ENCODE results near the gene KPNA6.

KPNA6 gene

DNA sequence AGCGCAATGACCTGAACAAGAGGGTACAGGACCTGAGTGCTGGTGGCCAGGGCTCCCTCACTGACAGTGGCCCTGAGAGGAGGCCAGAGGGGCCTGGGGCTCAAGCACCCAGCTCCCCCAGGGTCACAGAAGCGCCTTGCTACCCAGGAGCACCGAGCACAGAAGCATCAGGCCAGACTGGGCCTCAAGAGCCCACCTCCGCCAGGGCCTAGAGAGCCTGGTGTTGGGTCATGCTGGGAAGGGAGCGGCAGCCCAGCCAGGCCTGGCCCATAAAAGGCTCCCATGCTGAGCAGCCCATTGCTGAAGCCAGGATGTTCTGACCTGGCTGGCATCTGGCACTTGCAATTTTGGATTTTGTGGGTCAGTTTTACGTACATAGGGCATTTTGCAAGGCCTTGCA lies 87.1 kb downstream of the KPNA6 start:
- H3K4me3 ChIP-seq (ENCODE audit: low read depth, low read length) = no peak overlapping the region
- TF ChIP-seq, protein P1, sequence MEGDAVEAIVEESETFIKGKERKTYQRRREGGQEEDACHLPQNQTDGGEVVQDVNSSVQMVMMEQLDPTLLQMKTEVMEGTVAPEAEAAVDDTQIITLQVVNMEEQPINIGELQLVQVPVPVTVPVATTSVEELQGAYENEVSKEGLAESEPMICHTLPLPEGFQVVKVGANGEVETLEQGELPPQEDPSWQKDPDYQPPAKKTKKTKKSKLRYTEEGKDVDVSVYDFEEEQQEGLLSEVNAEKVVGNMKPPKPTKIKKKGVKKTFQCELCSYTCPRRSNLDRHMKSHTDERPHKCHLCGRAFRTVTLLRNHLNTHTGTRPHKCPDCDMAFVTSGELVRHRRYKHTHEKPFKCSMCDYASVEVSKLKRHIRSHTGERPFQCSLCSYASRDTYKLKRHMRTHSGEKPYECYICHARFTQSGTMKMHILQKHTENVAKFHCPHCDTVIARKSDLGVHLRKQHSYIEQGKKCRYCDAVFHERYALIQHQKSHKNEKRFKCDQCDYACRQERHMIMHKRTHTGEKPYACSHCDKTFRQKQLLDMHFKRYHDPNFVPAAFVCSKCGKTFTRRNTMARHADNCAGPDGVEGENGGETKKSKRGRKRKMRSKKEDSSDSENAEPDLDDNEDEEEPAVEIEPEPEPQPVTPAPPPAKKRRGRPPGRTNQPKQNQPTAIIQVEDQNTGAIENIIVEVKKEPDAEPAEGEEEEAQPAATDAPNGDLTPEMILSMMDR (IDR thresholded peaks at IDR 0.05; ENCODE audit: borderline replicate concordance, insufficient read depth, low read depth, low read length) = no peak

DNA sequence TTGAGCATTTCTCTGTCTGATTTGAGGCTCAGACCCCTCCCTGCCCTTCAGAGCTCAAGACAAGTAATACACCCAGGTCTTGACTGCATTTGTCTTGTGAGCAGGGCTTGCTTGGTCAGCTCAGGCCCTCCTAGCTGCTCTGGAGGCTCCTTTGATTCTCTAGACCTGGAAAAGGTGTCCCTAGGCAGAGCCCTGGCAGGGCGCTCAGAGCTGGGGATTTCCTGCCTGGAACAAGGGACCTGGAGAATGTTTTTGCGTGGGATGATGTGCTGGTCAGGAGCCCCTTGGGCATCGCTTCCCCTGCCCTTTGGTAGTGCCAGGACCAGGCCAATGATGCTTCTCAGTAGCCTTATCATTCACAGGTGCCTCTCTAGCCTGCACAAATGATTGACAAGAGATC lies 87.7 kb downstream of the KPNA6 start:
- TF ChIP-seq, protein P1 (IDR thresholded peaks at IDR 0.05; ENCODE audit: borderline replicate concordance, insufficient read depth, low read depth, low read length) = no peak

DNA sequence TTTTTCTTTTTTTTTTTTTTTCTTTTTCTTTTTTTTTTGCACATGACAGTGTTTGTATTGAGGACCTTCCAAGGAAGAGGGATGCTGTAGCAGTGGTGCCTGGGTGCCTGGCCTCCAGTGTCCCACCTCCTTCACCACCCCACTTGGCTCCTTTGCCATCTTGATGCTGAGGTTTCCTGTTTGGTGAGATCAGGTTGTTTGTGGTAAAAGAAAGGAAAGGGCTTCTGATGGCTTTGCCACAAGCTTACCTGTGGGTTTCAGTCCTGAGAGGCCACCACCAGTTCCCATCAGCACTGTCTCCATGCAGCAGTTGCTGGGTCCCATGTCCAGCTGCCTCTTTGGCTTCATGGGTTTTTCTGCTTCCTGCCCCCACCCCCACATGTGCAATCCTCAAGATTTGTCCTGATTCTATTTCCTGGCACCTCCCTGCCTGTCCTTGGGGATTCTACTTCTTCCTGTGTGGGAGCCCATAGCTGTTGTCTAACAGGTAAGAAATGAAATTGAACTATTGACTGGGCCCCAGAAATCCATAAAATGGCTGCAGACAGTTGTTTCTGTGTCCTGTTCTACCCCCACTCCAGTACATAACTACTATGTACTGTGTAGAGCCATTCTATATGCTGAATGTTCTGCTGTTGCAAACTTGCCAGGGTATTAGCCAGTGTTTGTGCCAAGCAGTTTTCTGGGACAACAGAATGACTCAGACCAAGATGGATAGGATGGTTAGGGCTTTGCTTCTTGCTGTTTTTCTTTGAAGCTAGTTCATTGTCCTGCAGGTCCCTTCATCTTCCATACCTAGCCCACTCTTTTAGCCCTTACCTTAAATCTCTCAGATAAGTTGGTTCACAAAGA lies 88.3 kb downstream of the KPNA6 start:
- TF ChIP-seq, protein P1 (IDR thresholded peaks at IDR 0.05; ENCODE audit: borderline replicate concordance, insufficient read depth, low read depth, low read length) = no peak
- no peak overlapping the region for H3K4me3 ChIP-seq (ENCODE audit: low read depth, low read length)

More for the DNA sequence above, 87.7 kb downstream of the KPNA6 start:
- no peak overlapping the region for H3K4me3 ChIP-seq (ENCODE audit: low read depth, low read length)

DNA sequence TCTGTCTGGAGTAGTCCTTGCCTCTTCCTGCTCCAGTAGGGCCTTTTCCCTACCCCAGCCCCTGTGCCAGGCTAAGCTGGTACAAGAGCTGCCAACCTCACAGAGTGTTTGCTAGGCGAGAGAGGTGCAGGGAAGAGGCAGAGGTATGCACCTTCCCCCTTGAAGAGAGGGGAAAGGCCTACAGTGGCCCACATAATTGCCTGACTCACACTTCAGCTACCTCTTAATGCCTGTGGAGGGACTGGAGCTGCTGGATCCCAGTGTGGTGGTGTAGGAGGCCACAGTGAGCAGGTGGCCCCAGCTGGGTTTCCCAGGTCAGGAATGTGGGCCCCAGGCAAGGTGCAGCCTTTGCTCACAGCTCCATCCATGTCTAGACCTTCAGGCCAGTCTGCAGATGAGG lies 89.2 kb downstream of the KPNA6 start:
- TF ChIP-seq, protein P1 (IDR thresholded peaks at IDR 0.05; ENCODE audit: borderline replicate concordance, insufficient read depth, low read depth, low read length) = no peak
- H3K4me3 ChIP-seq (ENCODE audit: low read depth, low read length) = no peak overlapping the region

DNA sequence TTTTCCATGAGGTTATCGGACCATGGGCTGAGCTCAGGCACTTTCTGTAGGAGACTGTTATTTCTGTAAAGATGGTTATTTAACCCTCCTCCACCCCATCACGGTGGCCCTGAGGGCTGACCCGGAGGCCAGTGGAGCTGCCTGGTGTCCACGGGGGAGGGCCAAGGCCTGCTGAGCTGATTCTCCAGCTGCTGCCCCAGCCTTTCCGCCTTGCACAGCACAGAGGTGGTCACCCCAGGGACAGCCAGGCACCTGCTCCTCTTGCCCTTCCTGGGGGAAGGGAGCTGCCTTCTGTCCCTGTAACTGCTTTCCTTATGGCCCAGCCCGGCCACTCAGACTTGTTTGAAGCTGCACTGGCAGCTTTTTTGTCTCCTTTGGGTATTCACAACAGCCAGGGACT lies 90.0 kb downstream of the KPNA6 start:
- H3K4me3 ChIP-seq (ENCODE audit: low read depth, low read length) = no peak overlapping the region
- TF ChIP-seq, protein P1 (IDR thresholded peaks at IDR 0.05; ENCODE audit: borderline replicate concordance, insufficient read depth, low read depth, low read length) = no peak

DNA sequence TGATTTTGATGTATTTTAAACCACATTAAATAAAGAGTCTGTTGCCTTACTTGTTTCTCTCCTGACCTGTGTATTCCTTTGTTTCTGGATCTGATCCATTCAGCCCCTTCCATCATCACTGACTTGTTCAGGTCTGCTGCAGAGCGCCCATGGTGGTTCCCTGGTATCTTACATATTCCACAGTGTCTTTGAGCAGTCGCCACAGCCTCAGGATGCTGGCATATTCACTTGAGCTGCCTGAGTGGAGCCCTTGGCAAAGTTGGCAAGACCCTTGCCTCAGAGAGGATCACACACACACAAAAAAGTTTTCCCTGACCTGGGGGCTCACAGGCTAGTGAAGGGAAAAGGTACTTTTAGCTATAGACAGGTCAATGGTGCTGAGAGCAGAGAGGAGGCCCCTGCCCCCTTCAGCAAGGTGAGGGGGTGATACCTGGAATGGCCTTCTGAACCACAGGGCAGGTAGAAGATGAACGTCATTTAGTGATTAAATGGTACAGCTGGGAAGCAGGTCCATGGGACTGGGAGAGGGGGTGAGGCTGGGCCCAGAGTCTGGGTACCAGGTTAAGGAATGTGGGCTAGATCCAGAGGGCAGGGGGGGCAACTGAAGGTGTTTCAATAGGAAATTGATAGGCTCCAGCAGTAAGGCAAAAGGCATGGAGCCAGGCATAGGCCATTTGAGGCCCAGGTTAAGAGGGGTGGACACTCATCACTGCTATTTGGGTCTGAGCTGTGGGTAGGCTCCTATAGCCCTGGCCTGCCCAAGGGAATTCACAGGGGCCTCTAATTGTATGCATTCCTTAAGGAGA lies 90.6 kb downstream of the KPNA6 start:
- H3K4me3 ChIP-seq (ENCODE audit: low read depth, low read length) = no peak overlapping the region
- TF ChIP-seq, protein P1 (IDR thresholded peaks at IDR 0.05; ENCODE audit: borderline replicate concordance, insufficient read depth, low read depth, low read length) = no peak
